SK-N-MC (cell line): ENCODE data around the gene ATXN7L3B.

Experiments
- DNase-seq: peaks from one replicate; pipeline ENCODE4 v3.0.0-alpha.2; 2011; ENCODE audit warnings: low read depth, low spot score
- H3K27ac ChIP-seq: fragments of 200-600 bp; sonication (generic); 2 replicates; pipeline ENCODE4 v1.5.1; 2016; ENCODE audit warnings: mixed run types
- H3K36me3 ChIP-seq: fragments of 200-600 bp; sonication (generic); 2 replicates; pipeline ENCODE4 v1.6.1; 2017; ENCODE audit warnings: antibody characterized with exemption, low read length, mixed read lengths; ENCODE audit not compliant: insufficient read depth
- H3K4me3 ChIP-seq: fragments of 200-600 bp; sonication (generic); 2 replicates; pipeline ENCODE4 v1.5.1; 2016
- H3K9ac ChIP-seq: fragments of 200-600 bp; sonication (generic); 2 replicates; pipeline ENCODE4 v1.8.0; 2017; ENCODE audit warnings: mixed run types, mixed read lengths; ENCODE audit not compliant: insufficient read length
- H3K9me3 ChIP-seq: fragments of 200-600 bp; sonication (generic); 2 replicates; pipeline ENCODE4 v1.6.1; 2017; ENCODE audit warnings: low read depth, mild to moderate bottlenecking, antibody characterized with exemption, low read length, moderate library complexity, mixed read lengths
- EZH2 ChIP-seq: fragments of 200-600 bp; sonication (generic); IDR thresholded peaks from one replicate; pipeline ENCODE4 v1.6.1; 2017; ENCODE audit warnings: antibody characterized with exemption
- FOXP2 ChIP-seq: optimal IDR thresholded peaks from 2 replicates; pipeline ENCODE3; 2011; ENCODE audit warnings: mild to moderate bottlenecking, moderate library complexity; ENCODE audit not compliant: insufficient read depth; ENCODE audit errors: extremely low read length, control extremely low read depth
- POLR2AphosphoS5 ChIP-seq: IDR thresholded peaks from 2 replicates; pipeline ENCODE4 v1.6.1; 2012; ENCODE audit warnings: mild to moderate bottlenecking, low read depth, low read length, borderline replicate concordance

The ATXN7L3B gene

DNA sequence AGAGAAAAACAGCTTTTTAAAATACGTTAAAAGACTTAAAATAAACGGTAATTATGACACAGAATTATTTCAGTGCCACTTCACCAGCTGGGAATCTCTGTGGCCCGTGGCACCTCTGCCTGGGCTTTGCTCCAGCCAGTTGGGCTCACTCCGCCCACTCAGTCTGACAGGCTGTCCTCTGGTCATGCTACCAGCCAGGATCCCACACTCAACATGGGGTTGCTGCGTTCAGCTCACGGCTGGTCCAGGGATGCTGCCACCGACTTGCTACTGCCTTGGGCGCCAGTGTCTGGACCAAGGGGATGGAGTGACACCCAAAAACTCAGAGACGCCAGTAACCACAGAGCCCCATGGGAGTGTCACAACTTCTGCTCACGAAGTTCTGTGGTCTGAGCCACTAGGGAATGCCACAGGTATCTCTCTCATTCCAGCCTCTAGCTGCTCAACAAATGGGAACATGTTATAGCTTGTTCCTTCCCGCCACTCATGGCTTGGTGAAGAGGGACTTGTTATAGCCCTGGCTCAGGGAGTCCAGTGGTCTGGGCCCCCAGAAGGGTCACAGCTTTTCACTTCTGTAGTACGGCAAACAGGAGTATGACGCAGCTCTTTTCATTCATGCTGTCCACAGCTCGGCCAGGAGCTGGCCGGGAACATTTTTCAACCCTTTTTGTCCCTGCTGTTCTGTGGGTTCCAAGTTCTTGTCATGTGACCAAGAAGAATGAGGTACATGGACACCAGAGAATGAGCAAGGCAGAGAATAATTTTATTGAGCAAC, 23.4 kb upstream of the ATXN7L3B start:
- no peak for TF ChIP-seq POLR2AphosphoS5
- TF ChIP-seq FOXP2: no peak
- no peak for TF ChIP-seq EZH2
- H3K9ac ChIP-seq: no peak overlapping the region
- no peaks in the 10 kb centered on the region for H3K9me3 ChIP-seq
- H3K36me3 ChIP-seq: no peaks in the 10 kb centered on the region
- DNase-seq: no peak
- no peak overlapping the region for H3K27ac ChIP-seq
- no peak overlapping the region for H3K4me3 ChIP-seq

DNA sequence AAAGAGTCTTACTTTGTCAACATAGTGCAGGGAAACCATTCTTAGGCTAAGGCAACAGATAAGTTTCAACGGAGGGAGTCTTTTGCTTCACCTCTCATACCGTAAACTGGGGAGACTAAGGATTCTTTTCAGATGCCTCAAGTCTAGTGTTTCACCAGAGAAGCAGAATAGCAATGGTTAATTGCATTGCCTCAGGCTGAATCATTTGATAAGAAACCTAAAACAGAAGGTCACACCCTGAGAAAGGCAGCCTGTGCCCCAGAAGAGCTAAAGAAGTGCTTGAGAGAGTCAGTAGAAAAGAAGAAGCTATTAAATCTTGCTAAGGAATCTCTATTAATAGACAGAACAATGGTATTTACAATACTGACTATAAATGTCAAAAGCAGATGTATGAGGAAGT, 21.8 kb upstream of the ATXN7L3B start:
- Histone ChIP-seq H3K9ac (no peak overlapping the region), H3K36me3 (no peaks in the 10 kb centered on the region), H3K4me3 (no peak overlapping the region), H3K9me3 (no peaks in the 10 kb centered on the region), H3K27ac (no peak overlapping the region)
- TF ChIP-seq POLR2AphosphoS5: no peak
- TF ChIP-seq FOXP2: no peak
- TF ChIP-seq EZH2: no peak
- no peak for DNase-seq

DNA sequence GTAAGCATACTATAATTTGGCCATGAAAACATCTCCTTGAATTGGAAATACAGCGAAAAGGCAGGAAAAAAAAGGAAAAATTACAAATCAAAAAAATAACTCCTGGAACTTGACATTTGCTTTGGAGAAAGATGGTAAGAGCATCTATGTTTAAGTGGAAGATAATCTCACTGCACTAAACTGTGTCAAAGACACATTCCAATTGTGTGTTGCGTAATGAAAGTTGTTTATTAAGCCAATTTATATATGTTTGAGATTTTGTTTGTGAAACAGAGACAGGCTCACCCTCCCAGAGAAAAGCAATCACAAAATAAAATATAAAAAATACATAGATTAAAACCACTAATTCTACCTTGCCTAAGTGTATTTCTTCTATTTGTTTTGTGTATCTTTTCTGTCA, 11.1 kb upstream of the ATXN7L3B start:
- Histone ChIP-seq H3K9ac (no peak overlapping the region), H3K27ac (no peak overlapping the region), H3K4me3 (no peak overlapping the region), H3K9me3 (no peaks in the 10 kb centered on the region), H3K36me3 (no peaks in the 10 kb centered on the region)
- TF ChIP-seq FOXP2 (no peak), EZH2 (no peak), POLR2AphosphoS5 (no peak)
- DNase-seq: no peak

DNA sequence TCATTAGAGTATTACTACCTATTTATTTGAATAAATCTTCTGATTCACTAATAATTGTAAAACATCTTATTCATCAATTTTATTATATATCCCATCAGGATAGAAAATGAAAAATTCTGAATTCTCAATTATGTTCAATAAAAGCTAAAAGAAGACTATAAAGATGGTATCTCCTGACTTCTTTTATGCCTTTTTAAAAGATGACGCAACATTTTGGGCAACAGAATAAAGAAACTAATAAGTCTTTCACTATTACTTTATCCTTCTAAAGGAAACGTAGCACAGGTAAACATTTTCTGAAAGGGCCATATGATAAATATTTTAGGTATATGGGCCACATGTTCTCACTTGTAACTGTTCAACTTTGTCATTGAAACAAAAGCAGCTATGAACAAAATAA, 10.1 kb upstream of the ATXN7L3B start:
- Histone ChIP-seq H3K9ac (no peak overlapping the region), H3K4me3 (no peak overlapping the region), H3K27ac (no peak overlapping the region), H3K9me3 (no peaks in the 10 kb centered on the region), H3K36me3 (no peaks in the 10 kb centered on the region)
- TF ChIP-seq FOXP2 (no peak), EZH2 (no peak), POLR2AphosphoS5 (no peak)
- no peak for DNase-seq

DNA sequence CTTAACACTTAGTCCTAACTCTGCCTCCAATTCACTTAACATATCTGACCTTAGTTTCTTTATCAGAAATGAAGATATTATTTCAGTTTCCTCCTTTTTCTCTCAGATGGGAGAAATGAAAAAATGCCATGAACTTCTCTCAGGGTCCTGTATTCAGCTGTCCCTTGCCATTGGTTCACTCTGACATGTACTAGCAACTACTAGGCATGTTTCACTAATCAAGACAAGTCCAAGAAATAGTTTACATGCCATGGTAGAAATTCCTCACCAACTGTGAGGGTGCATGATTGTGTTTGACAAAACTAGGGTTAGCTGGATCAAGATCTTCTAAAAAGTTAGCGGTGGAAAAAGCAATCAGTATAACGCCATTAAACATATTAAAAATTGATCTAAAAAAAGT, 7.0 kb upstream of the ATXN7L3B start:
- no peak overlapping the region for H3K27ac ChIP-seq
- no peak overlapping the region for H3K9ac ChIP-seq
- no peaks in the 10 kb centered on the region for H3K36me3 ChIP-seq
- DNase-seq: no peak
- TF ChIP-seq FOXP2 (no peak), POLR2AphosphoS5 (no peak), EZH2 (no peak)
- no peaks in the 10 kb centered on the region for H3K9me3 ChIP-seq
- H3K4me3 ChIP-seq: no peak overlapping the region

DNA sequence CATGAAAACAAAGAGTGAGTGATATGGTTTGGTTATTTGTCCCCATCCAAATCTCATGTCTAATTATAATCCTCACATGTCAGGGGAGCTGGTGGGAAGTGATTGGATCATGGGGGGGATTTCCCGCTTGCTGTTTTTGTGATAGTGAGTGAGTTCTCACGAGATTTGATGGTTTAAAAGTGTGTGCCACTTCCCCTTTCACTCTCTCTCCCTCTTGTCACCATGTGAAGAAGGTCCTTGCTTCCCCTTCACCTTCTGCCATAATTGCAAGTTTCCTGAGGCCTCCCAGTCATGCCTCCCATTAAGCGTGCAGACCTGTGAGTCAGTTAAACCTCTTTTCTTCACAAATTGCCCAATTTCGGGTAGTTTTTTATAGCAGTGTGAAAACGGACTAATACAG, 2.1 kb upstream of the ATXN7L3B start:
- DNase-seq: no peak
- H3K36me3 ChIP-seq: peaks cover 27% of the 10 kb centered on the region
- H3K4me3 ChIP-seq: no peak overlapping the region
- H3K27ac ChIP-seq: no peak overlapping the region
- TF ChIP-seq POLR2AphosphoS5 (no peak), EZH2 (no peak), FOXP2 (no peak)
- no peak overlapping the region for H3K9ac ChIP-seq
- H3K9me3 ChIP-seq: no peaks in the 10 kb centered on the region

DNA sequence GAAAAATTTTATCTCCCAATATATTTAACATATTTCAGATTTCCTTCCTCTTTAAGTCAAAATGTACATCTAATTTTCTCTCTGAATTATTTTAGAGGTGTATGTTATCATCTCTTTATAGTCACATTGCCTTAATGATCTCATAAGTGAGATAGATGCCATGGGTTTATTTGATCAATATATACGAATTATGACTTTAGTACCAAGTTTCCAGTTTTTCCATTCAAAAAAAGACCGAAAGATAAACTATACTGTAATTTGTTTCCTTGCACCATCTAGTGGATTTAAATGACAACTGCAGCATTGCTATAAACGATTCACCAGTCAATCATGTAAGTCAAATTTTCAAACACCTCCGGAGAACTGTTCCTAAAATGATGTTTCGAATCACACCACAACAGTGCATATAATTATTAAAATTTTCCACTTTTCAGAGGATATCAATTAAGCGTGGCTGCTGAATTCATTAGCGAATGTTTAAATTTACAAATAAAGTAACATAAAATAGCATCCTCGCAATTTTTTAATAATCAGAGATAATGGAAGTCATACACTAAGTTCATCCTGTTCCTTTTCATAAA, 419 bp upstream of the ATXN7L3B start:
- TF ChIP-seq FOXP2: no peak
- TF ChIP-seq POLR2AphosphoS5: no peak
- peak overlapping the region; percentile 96 for H3K27ac ChIP-seq
- peaks cover 44% of the 10 kb centered on the region for H3K36me3 ChIP-seq
- H3K9me3 ChIP-seq: no peaks in the 10 kb centered on the region
- H3K4me3 ChIP-seq: peak overlapping the region; percentile 93
- DNase-seq: no peak
- peak overlapping the region; percentile 99 for H3K9ac ChIP-seq

DNA sequence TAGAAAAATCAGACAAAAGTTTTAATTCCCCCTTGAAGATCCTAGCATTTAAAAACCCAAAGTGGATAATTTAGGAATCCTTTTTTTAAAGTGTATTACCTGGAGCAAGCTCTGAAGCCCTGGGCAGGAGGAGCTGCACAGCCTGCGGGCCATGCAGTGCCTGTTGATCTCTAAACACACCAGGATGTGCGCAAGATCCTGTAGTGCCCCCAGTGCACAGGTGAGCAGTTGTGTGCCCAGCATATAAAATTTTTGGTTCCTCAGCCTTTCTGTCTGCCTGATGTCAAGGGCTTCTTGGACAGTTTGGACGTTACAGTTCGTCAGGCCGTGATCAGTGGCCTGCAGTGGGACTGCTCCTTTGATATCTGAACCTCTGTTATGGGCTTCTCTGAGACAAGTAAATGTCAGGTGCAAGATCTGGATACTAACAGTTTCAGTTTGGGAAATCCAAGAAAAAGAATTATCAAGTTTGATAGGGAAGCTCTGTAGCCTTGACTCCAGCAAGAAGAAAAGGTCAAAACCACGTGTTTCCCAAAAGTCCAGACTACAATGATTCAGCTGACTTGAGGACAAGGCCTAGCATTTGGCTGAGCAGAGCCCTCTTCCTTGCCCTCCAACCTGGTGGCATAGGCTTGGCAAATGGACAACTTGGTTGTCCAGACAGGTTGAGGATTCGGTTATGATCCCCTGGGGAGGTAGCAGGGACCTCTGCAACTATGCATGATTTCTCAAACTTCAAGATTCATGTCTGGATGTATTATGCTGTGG, 1.0 kb downstream of the ATXN7L3B start:
- H3K36me3 ChIP-seq: peaks cover 56% of the 10 kb centered on the region
- no peak for DNase-seq
- TF ChIP-seq EZH2 (no peak), POLR2AphosphoS5 (no peak), FOXP2 (no peak)

More for the DNA sequence above, 1.0 kb downstream of the ATXN7L3B start:
- H3K9ac ChIP-seq: peak overlapping the region; percentile 99
- peak overlapping the region; percentile 96 for H3K27ac ChIP-seq
- H3K9me3 ChIP-seq: no peaks in the 10 kb centered on the region
- peak overlapping the region; percentile 93 for H3K4me3 ChIP-seq
